Measurements from ENCODE around the gene AARS1. TPM values are rescaled to one million over a fixed set of nuclear protein-coding genes. Genes with fewer than 3 reads are reported as not detected.
"Not testable (repeated sequence)": the region's sequence is repeated elsewhere in the genome, so short reads cannot be mapped to it uniquely, and the experiment has no call there.

Gene AARS1
- total and polyA plus RNA-seq, 2 of the 8 experiments (the other 6 are each of a cell fraction or from before 2014, with no cell fraction given), result 130 to 235 TPM

GRCh38 chr16:70223216-70223615, 66.1 kb downstream of the AARS1 start:
- H3K4me3 ChIP-seq (ENCODE audit: extremely low read depth in 1 of 4, insufficient read depth in 2 of 4, low read depth in 3 of 4, low read length in 4 of 4); H2BK5ac ChIP-seq (ENCODE audit: low read depth, low read length); H3K56ac ChIP-seq (replicated peaks; ENCODE audit: insufficient read length, low read depth, low read length); H3K9ac ChIP-seq (replicated peaks in 1 of 4; ENCODE audit: extremely low read depth in 1 of 4, low read depth in 3 of 4, low read length in 3 of 4); H4K91ac ChIP-seq (replicated peaks; ENCODE audit: insufficient read length, low read length); H4K5ac ChIP-seq (ENCODE audit: insufficient read length, low read depth, low read length); H3K9me3 ChIP-seq (ENCODE audit: insufficient read depth in 2 of 2, low read depth in 1 of 2, low read length in 1 of 2); H2BK12ac ChIP-seq (ENCODE audit: low read depth, low read length); H3K18ac ChIP-seq (ENCODE audit: extremely low read depth, low read length); H2BK120ac ChIP-seq (replicated peaks; ENCODE audit: low read depth, low read length); CTCF ChIA-PET (ENCODE audit: partially characterized antibody); H2AFZ ChIP-seq (ENCODE audit: low read length); H3K27me3 ChIP-seq (replicated peaks in 1 of 4; ENCODE audit: control insufficient read depth in 3 of 4, extremely low read depth in 1 of 4, insufficient read depth in 3 of 4, low read length in 3 of 4); H3K23ac ChIP-seq (ENCODE audit: insufficient read length); H4K20me1 ChIP-seq (replicated peaks in 1 of 2; ENCODE audit: control insufficient read depth in 1 of 2, insufficient read depth in 2 of 2, low read length in 2 of 2); H3K23me2 ChIP-seq (ENCODE audit: low read depth, low read length); POLR2A ChIA-PET (ENCODE audit: partially characterized antibody); H2BK20ac ChIP-seq (ENCODE audit: low read length); H3K4me1 ChIP-seq (replicated peaks in 1 of 4; ENCODE audit: control insufficient read depth in 3 of 4, insufficient read depth in 4 of 4, low read length in 3 of 4); DNase-seq (ENCODE audit: low read depth in 1 of 2, low spot score in 2 of 2); H3K14ac ChIP-seq (ENCODE audit: insufficient read length); H2AK5ac ChIP-seq (ENCODE audit: low read depth, low read length); H3K27ac ChIP-seq (ENCODE audit: low read depth, low read length); H3K4ac ChIP-seq (replicated peaks; ENCODE audit: insufficient read length, low read depth, low read length); H3K4me2 ChIP-seq (ENCODE audit: insufficient read depth in 1 of 2, low read depth in 2 of 2, low read length in 2 of 2); FAIRE-seq; H2BK15ac ChIP-seq (ENCODE audit: low read length); H4K8ac ChIP-seq (ENCODE audit: extremely low read depth, insufficient read depth, low read length); H3K79me2 ChIP-seq (ENCODE audit: control insufficient read depth in 1 of 2, insufficient read depth in 2 of 2, low read length in 2 of 2); H3K79me1 ChIP-seq (ENCODE audit: low read depth, low read length): not testable (repeated sequence)
- H3K36me3 ChIP-seq (ENCODE audit: control insufficient read depth in 2 of 4, insufficient read depth in 4 of 4, low read length in 3 of 4), result peaks cover 0 to 11% (median 4%) of the 10 kb centered on the region in 4 experiments; a peak in 3 of 8 replicates
- 100% methylated on average over 1 of the region's 2 CpGs; no CpG with 5 or more reads in 1 of the 2 experiments for WGBS, 2 experiments (ENCODE audit: extremely low coverage in 1 of 2, insufficient coverage in 1 of 2, insufficient read length in 1 of 2, insufficient replicate concordance in 2 of 2, low coverage in 1 of 2, low lambda C conversion rate in 2 of 2, missing lambda C conversion rate in 1 of 2)

GRCh38 chr16:70222574-70222973, 66.7 kb downstream of the AARS1 start:
- H2BK120ac ChIP-seq (replicated peaks; ENCODE audit: low read depth, low read length); H3K14ac ChIP-seq (ENCODE audit: insufficient read length); H4K8ac ChIP-seq (ENCODE audit: extremely low read depth, insufficient read depth, low read length); H2AFZ ChIP-seq (ENCODE audit: low read length); H2BK12ac ChIP-seq (ENCODE audit: low read depth, low read length); H2AK5ac ChIP-seq (ENCODE audit: low read depth, low read length); H2BK15ac ChIP-seq (ENCODE audit: low read length); H3K27ac ChIP-seq (ENCODE audit: low read depth, low read length); H3K4me3 ChIP-seq (ENCODE audit: extremely low read depth in 1 of 4, insufficient read depth in 2 of 4, low read depth in 3 of 4, low read length in 4 of 4); H2BK5ac ChIP-seq (ENCODE audit: low read depth, low read length); H3K18ac ChIP-seq (ENCODE audit: extremely low read depth, low read length); H3K56ac ChIP-seq (replicated peaks; ENCODE audit: insufficient read length, low read depth, low read length); H3K9ac ChIP-seq (replicated peaks in 1 of 4; ENCODE audit: extremely low read depth in 1 of 4, low read depth in 3 of 4, low read length in 3 of 4); H3K79me1 ChIP-seq (ENCODE audit: low read depth, low read length); H3K23me2 ChIP-seq (ENCODE audit: low read depth, low read length); H3K4me2 ChIP-seq (ENCODE audit: insufficient read depth in 1 of 2, low read depth in 2 of 2, low read length in 2 of 2); H3K9me3 ChIP-seq (ENCODE audit: insufficient read depth in 2 of 2, low read depth in 1 of 2, low read length in 1 of 2); H4K5ac ChIP-seq (ENCODE audit: insufficient read length, low read depth, low read length); H4K91ac ChIP-seq (replicated peaks; ENCODE audit: insufficient read length, low read length); DNase-seq (ENCODE audit: low read depth in 1 of 2, low spot score in 2 of 2); H3K23ac ChIP-seq (ENCODE audit: insufficient read length); H2BK20ac ChIP-seq (ENCODE audit: low read length); H4K20me1 ChIP-seq (replicated peaks in 1 of 2; ENCODE audit: control insufficient read depth in 1 of 2, insufficient read depth in 2 of 2, low read length in 2 of 2); H3K4me1 ChIP-seq (replicated peaks in 1 of 4; ENCODE audit: control insufficient read depth in 3 of 4, insufficient read depth in 4 of 4, low read length in 3 of 4); H3K4ac ChIP-seq (replicated peaks; ENCODE audit: insufficient read length, low read depth, low read length); CTCF ChIA-PET (ENCODE audit: partially characterized antibody); H3K27me3 ChIP-seq (replicated peaks in 1 of 4; ENCODE audit: control insufficient read depth in 3 of 4, extremely low read depth in 1 of 4, insufficient read depth in 3 of 4, low read length in 3 of 4); FAIRE-seq; H3K79me2 ChIP-seq (ENCODE audit: control insufficient read depth in 1 of 2, insufficient read depth in 2 of 2, low read length in 2 of 2); POLR2A ChIA-PET (ENCODE audit: partially characterized antibody): not testable (repeated sequence)
- peaks cover 0 to 11% (median 4%) of the 10 kb centered on the region in 4 experiments; a peak in 3 of 8 replicates for H3K36me3 ChIP-seq (ENCODE audit: control insufficient read depth in 2 of 4, insufficient read depth in 4 of 4, low read length in 3 of 4)
- WGBS, 2 experiments (ENCODE audit: extremely low coverage in 1 of 2, insufficient coverage in 1 of 2, insufficient read length in 1 of 2, insufficient replicate concordance in 2 of 2, low coverage in 1 of 2, low lambda C conversion rate in 2 of 2, missing lambda C conversion rate in 1 of 2), result 83% methylated on average over 2 of the region's 2 CpGs; no CpG with 5 or more reads in 1 of the 2 experiments

All from H1 (cell line).